ENCODE measurements around the gene RABGEF1.

RABGEF1 gene

GRCh38 chr7:66847879-66848790, 107.6 kb downstream of the RABGEF1 start:
- Histone ChIP-seq H3K27ac (ENCODE audit: low read depth, low read length) (peak overlapping the region; percentile 24), H3K4me3 (ENCODE audit: low read length) (no peak overlapping the region), H3K9ac (ENCODE audit: low read length) (no peak overlapping the region), H3K36me3 (ENCODE audit: control insufficient read depth, insufficient read depth, low read length) (no peaks in the 10 kb centered on the region), H3K4me1 (ENCODE audit: control insufficient read depth, insufficient read depth, low read length) (peaks cover 3% of the 10 kb centered on the region), H3K27me3 (ENCODE audit: control insufficient read depth, insufficient read depth, low read length) (no peaks in the 10 kb centered on the region)

DNA sequence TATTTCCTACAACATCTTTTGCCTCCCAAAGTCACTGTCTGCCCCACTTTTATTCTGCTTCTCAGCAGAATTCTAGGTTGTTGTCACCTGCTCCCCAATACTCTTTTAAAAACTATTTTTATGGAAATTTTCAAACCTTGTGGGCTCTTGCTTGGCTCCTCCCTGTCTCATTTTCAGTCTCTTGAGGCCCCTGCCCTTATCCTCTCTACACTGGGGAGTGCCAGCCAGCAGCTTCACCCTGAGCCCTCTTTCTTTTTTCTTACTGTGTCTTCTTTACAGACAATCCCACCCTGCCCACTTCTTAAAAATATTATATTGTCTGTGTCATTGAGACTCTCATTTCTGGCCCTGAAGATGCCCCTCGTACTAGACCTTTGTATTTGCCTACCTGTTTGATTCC, 118.8 kb downstream of the RABGEF1 start:
- no peak overlapping the region for H3K9ac ChIP-seq (ENCODE audit: low read length)
- no peak overlapping the region for H3K27ac ChIP-seq (ENCODE audit: low read depth, low read length)
- no peaks in the 10 kb centered on the region for H3K4me1 ChIP-seq (ENCODE audit: control insufficient read depth, insufficient read depth, low read length)
- H3K27me3 ChIP-seq (ENCODE audit: control insufficient read depth, insufficient read depth, low read length), result no peaks in the 10 kb centered on the region
- no peak overlapping the region for H3K4me3 ChIP-seq (ENCODE audit: low read length)
- H3K36me3 ChIP-seq (ENCODE audit: control insufficient read depth, insufficient read depth, low read length), result peaks cover 4% of the 10 kb centered on the region

DNA sequence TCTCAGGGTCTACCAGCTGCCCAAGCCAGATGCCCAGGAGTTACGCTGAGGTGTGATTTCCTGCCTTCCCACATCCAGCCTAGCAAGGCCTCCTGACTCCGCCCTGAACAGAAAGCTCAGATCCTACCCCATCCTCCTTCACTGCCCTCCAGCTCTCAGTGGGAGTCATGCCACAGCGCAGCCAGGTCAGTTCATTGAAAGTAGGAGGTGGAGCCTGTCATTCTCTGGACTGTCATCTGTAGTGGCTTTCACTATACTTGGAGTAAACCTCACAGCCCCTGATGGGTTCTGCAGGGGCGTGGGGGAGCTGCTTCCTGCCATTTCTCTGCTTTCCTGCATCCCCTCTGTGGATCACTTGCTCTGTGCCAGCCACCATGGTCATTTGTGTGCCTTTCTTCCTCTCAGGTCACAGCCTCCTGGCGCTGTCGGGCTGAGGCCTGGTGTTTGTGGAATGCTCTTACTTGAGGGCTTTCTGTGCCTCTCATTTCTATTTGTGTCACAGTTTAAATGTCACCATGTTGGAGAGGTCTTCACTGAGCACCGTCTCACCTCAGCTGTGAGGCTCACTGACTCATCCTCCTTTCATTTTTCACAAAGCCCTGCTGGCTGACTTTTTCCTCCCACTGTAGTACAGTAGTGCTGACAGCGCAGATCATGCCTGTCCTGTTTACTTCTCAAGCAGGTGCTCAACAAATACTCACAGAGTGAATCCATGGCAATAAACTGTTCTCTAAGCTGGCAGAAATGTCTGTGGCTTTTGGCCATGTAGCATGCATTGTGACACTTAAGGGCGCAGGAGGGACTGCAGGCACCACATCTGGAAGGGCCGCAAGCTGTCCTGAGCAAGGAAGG, 119.5 kb downstream of the RABGEF1 start:
- H3K9ac ChIP-seq (ENCODE audit: low read length), result no peak overlapping the region
- no peaks in the 10 kb centered on the region for H3K4me1 ChIP-seq (ENCODE audit: control insufficient read depth, insufficient read depth, low read length)

GRCh38 chr7:66860767-66861166, 120.2 kb downstream of the RABGEF1 start:
- no peak overlapping the region for H3K9ac ChIP-seq (ENCODE audit: low read length)
- H3K4me3 ChIP-seq (ENCODE audit: low read length), result no peak overlapping the region
- no peaks in the 10 kb centered on the region for H3K4me1 ChIP-seq (ENCODE audit: control insufficient read depth, insufficient read depth, low read length)
- H3K27ac ChIP-seq (ENCODE audit: low read depth, low read length), result no peak overlapping the region
- no peaks in the 10 kb centered on the region for H3K27me3 ChIP-seq (ENCODE audit: control insufficient read depth, insufficient read depth, low read length)
- H3K36me3 ChIP-seq (ENCODE audit: control insufficient read depth, insufficient read depth, low read length), result peaks cover 4% of the 10 kb centered on the region

More for the DNA sequence above, 119.5 kb downstream of the RABGEF1 start:
- Histone ChIP-seq H3K27me3 (ENCODE audit: control insufficient read depth, insufficient read depth, low read length) (no peaks in the 10 kb centered on the region), H3K27ac (ENCODE audit: low read depth, low read length) (no peak overlapping the region), H3K4me3 (ENCODE audit: low read length) (no peak overlapping the region), H3K36me3 (ENCODE audit: control insufficient read depth, insufficient read depth, low read length) (peaks cover 4% of the 10 kb centered on the region)
